Umbilical cord (tissue), 2 donors: ENCODE results near the gene CAPN11. TPM values are rescaled to one million over a fixed set of nuclear protein-coding genes. Genes with fewer than 3 reads are reported as not detected.

Experiments
- DNase-seq: peaks from one replicate; pipeline ENCODE4 v3.0.0-alpha.2; 2015; ENCODE audit warnings: low spot score
- total RNA-seq: library from RNA; depleted of rRNA; stranded (reverse); fragments of >200 nt; gene quantifications from one replicate; pipeline ENCODE4 v1.2.3, GENCODE V29; 2014; ENCODE audit warnings: low replicate concordance; ENCODE audit not compliant: insufficient read depth

Gene CAPN11
- total RNA-seq, 1 donor from 2014 or later = not detected

DNA sequence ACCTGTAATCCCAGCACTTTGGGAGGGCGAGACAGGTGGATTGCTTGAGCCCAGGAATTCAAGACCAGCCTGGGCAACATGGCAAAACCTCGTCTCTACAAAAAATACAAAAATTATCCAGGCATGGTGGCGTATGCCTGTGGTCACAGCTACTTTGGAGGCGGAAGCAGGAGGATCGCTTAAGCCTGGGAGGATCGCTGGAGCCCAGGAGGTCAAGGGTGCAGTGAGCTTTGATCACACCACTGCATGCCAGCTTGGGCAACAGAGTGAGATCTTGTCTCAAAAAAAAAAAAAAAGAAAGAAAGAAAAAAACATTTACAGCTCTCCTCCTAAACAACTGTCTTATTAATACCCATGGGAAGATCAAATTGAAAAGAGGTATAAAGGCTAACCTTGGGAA is 49.3 kb downstream of the CAPN11 start:
- no peak for DNase-seq

DNA sequence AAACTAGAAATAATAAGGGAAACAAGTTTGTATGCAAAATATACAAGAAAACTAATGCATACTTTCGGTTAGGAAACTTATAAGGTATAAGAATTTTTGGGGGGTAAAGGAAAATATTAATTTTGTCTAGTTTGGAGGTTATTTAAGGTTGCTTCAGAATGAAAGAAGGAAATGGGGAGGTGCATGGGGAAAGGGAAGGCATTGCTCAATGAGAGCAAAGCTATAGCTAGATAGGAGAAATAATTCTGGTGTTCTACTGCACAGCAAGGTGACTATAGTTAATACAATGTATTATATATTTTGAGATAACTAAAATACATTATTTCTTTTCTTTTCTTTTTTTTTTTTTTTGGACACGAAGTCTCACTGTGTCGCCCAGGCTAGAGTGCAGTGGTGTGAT is 52.7 kb downstream of the CAPN11 start:
- no peak for DNase-seq

- DNase-seq = no peak
Observed at GRCh38 chr6:44214307-44214706, 55.7 kb downstream of the CAPN11 start.

- DNase-seq = no peak
Observed at GRCh38 chr6:44216677-44217331, 58.2 kb downstream of the CAPN11 start, which contains the start of gene MYMX. Gene MYMX (plus strand): TSS chr6:44216926. CDS start chr6:44217472, 546 bp downstream.

DNA sequence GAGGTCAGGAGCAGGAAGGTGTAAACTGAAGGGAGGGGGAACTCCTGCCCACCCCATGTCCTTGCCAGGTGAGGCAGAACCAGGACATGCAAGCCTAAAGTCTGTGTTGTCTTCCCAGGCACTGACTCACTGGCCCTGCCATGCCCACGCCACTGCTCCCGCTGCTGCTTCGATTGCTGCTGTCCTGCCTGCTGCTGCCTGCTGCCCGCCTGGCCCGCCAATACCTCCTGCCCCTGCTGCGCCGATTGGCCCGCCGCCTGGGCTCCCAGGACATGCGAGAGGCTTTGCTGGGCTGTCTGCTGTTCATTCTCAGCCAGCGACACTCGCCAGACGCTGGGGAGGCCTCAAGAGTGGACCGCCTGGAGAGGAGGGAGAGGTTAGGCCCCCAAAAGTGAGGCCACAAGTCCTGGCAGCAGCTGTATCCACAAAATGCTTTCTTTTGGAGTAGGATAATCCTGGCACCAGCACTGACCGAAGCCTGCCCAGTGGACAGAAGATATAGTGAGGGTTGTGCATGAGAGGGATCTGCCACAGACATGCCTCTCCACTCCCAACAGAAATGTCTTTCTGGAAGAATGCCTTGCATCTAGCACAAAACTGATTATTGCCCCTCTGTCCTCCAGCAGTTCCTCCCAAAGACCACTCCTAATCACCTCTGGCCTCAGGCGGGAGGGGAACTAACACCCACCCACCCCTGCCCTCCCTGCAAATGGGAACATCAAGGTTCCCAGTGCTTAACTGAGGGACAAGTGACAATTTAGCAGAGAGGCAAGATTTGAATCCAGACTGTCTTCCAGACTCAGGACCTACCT is 58.9 kb downstream of the CAPN11 start:
- DNase-seq = peak; percentile 64

GRCh38 chr6:44219053-44219814 is 60.6 kb downstream of the CAPN11 start:
- DNase-seq = peak; percentile 86

DNA sequence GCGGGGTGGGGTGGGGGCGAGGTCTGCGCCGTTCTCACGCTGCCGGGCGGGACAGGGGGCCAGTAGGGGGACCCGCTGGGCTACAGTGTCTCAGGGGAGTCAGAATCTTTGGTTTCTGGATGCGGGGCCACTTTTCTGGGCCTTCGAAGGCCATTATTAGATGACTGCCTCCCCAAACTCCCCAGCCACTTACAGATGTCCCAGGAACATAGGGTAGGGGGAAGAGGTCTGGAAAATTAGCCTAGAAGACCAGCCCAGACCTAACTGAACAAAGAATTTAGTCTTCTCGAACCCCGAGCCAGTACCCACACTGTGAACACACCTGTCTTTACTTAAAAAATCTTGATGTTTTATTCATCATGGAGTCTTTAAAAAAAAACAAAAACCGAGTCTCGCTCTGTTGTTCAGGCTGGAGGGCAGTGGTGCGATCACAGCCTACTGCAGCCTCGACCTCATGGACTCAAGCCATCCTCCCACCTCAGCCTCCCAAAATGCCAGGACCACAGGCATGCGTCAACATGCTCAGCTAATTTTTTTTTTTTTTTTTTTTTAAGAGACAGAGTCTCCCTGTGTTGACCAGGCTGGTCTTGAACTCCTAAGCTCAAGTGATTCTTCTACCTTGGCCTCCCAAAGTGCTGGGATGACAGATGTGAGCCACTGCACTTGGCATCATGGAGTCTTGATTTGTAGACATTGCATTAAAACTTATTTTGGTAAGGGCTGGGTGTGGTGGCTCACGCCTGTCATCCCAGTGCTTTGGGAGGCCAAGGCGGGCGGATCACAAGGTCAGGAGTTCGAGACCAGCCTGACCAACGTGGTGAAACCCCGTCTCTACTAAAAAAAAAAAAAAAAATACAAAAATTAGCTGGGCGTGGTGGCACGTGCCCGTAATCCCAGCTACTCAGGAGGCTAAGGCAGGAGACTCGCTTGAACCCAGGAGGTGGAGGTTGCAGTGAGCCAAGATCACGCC is 61.5 kb downstream of the CAPN11 start:
- DNase-seq = no peak

GRCh38 chr6:44220913-44221290 is 62.3 kb downstream of the CAPN11 start:
- DNase-seq = no peak

DNA sequence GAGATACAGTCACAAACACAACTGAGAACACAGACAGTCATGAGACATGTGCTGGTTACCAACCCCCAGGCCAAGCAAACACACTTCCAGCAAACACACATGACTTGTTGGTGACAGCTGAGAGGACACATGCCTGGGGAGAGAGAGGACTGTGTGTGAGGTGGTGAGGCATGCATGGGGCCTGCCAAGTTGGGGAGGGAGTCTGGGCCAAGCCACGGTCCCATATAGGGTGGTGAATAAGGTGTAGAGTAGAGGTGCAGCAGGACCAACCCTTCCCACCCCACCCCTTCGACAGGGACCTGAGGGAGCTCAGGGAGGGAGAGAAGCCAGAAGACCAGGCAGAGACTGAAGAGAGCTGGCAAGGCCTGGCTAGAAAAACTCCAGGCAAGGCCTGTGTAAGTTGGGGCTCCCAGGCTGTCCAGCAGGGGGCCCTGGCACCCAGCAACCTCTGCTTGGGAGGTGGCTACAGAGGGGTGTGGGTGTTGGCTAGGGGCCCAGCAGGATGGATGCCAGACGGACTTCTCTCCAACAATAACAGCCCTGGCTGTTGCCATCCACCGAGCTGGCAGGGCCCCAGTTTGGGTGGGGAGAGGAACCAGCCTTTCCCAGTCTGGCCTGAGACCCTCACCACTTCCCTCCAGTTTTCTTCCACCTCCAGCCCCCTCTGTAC is 62.8 kb downstream of the CAPN11 start:
- peak; percentile 76 for DNase-seq

DNA sequence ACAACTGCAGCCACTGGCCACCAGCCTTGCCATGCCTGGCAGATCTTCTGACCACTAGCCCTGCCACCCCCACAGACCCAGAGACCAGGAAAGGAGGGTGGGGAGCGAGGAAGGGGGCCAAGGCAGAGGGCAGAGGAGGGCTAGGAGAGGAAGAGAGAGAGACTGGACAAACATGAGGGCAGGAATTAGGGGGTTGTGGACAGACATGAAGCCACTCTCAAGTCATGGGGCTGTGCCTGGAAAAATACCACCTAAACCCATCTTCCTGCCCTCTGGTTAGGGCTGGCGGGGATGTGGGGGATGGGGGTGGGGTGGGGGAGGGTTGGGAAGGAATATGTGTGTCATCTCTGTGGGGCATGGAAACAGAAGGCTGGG is 63.3 kb downstream of the CAPN11 start:
- no peak for DNase-seq

- DNase-seq = no peak
Observed at GRCh38 chr6:44222486-44223318, 64.1 kb downstream of the CAPN11 start.

GRCh38 chr6:44223319-44224028 is 64.9 kb downstream of the CAPN11 start, which contains the start of gene SLC29A1:
Gene SLC29A1 (plus strand): TSS chr6:44223595. CDS start chr6:44227314, 3,719 bp downstream.
- DNase-seq = peak; percentile 74

GRCh38 chr6:44224029-44224964 is 65.7 kb downstream of the CAPN11 start:
- DNase-seq = no peak

DNA sequence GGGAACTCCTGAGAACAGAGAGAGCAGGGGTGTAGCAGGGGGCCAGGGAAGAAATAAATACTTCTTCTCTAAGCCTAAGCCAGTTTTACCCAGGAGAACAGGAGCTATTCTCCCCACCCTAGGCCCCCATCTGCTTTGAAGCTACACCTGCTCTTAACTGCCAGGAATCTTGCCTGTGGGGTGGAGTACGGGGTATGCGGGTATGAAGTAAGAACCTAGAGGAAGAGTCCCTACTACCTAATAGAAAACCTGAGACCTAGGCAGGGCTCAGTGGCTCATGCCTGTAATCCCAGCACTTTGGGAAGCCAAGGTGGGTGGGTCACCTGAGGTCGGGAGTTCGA is 66.3 kb downstream of the CAPN11 start:
- no peak for DNase-seq

- no peak for DNase-seq
Observed at GRCh38 chr6:44225579-44226325, 67.1 kb downstream of the CAPN11 start.

DNA sequence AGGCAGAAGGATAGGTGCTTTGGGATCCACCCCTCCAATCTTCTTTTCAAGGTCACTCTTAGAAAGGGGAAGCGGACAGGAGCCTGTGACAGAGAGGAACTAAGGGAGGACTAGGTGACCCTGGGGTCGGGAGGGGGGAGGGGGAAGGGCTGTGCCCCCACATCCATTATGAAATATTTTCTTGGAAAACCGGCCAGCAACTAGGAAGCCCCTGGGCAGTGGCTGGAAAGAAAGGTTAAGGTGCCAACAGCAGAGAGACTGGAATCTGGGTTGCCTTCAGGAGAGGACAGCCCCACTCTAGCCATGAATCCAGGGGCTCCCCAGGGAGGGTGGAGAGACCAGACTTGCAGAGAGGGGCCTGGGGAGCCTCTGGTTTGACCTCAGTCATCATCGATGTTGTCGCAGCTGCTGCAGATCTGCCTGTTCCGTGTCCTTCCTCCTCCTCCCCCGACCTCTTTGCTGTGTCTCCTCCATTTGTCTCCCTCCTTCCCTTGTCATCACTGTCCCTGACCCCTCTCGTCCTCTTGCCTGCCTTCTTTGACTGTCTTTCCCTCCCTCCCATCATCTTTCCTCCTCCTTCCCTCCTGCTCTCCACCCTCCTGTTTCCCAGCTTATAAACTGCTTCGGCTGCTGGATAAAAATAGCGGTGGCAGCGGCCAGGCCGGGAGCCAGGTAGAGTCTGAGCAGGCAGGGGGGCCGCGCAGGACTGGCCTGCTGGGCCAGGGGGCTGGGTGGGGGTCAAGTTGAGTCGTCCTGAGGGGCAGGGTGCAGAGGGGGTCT is 67.9 kb downstream of the CAPN11 start:
- peak; percentile 65 for DNase-seq
